HepG2 (cell line): ENCODE results near the gene CALU. TPM values are rescaled to one million over a fixed set of nuclear protein-coding genes. Genes with fewer than 3 reads are reported as not detected.

Source experiments
- ATAC-seq: fragments of 200-7000 bp; cut with Tn5 transposase; 3 replicates; pipeline ENCODE4 v1.9.1; 2020; ENCODE audit warnings: mild to moderate bottlenecking, moderate library complexity
- BruUV-seq: library from RNA; stranded (reverse); fragments of 400-500 nt; replicated peaks from 2 replicates; lab custom pipeline; 2021; lab: Mats Ljungman, UMichigan
- CTCF ChIA-PET: fragments of 300-600 bp; formaldehyde crosslinking; extraction: SDS; loops from one replicate; lab custom pipeline; 2021; ENCODE audit warnings: low total read pairs, inconsistent platforms, low intra/inter-chr PET ratio; lab: Yijun Ruan, JAX
- POLR2A ChIA-PET: fragments of 350-600 bp; sonication (Branson Sonifier 250); formaldehyde crosslinking; loops from one replicate; lab custom pipeline; 2020; ENCODE audit warnings: antibody characterized with exemption, inconsistent platforms; lab: Yijun Ruan, JAX
- DNase-seq: peaks from one replicate; pipeline ENCODE4 v3.0.0-alpha.2; 2015; ENCODE audit warnings: low spot score
- FAIRE-seq: peaks from 3 replicates; lab custom pipeline; 2011; peaks lifted over from hg19 to GRCh38; lab: Jason Lieb, UNC
- H2AFZ ChIP-seq: one replicate; pipeline ENCODE4 v1.6.1; 2011; ENCODE audit warnings: low read length, inconsistent platforms
- H3K27ac ChIP-seq: fragments of 300-600 bp; 3 replicates; pipeline ENCODE4 v1.8.0; 2011; ENCODE audit warnings: mixed run types, mild to moderate bottlenecking, mixed read lengths, low read length, inconsistent platforms; ENCODE audit not compliant: insufficient read depth; ENCODE audit errors: extremely low read length
- H3K27me3 ChIP-seq, 2 experiments: fragments of 200-600 bp in 1 of 2; 2 replicates in 1 of 2; 3 replicates in 1 of 2; pipeline versions ENCODE4 v1.6.0 to v1.8.0; 2011; ENCODE audit warnings: low read length in 2 of 2, mild to moderate bottlenecking in 2 of 2, moderate library complexity in 2 of 2, inconsistent platforms in 1 of 2; ENCODE audit not compliant: insufficient read depth in 2 of 2, control insufficient read depth in 1 of 2
- H3K36me3 ChIP-seq, 2 experiments: fragments of 200-600 bp in 1 of 2; replicated peaks in 1 of 2; 2 replicates in 1 of 2; 3 replicates in 1 of 2; pipeline versions ENCODE4 v1.5.1 to v1.8.0; 2011; ENCODE audit warnings: low read length in 2 of 2, inconsistent platforms in 1 of 2; ENCODE audit not compliant: insufficient read depth in 2 of 2, control insufficient read depth in 1 of 2
- H3K4me1 ChIP-seq: 2 replicates; pipeline ENCODE4 v1.5.1; 2012; ENCODE audit warnings: low read length, inconsistent platforms; ENCODE audit not compliant: insufficient read depth
- H3K4me2 ChIP-seq: 2 replicates; pipeline ENCODE4 v1.6.0; 2011; ENCODE audit warnings: low read depth, low read length, inconsistent platforms
- H3K4me3 ChIP-seq, 3 experiments: fragments of 200-600 bp in 1 of 3; sonication (generic), shearing (Covaris generic) in 1 of 3; replicated peaks in 1 of 3; 2 replicates each; pipeline ENCODE4 v1.5.1; 2011 to 2016; ENCODE audit warnings: low read length in 3 of 3, inconsistent platforms in 2 of 3, low read depth in 2 of 3, mild to moderate bottlenecking in 2 of 3, control low read depth in 1 of 3, mixed read lengths in 1 of 3; ENCODE audit not compliant: insufficient read depth in 1 of 3
- H3K79me2 ChIP-seq: one replicate; pipeline ENCODE4 v1.6.1; 2011; ENCODE audit warnings: low read length, inconsistent platforms; ENCODE audit not compliant: insufficient read depth
- H3K9ac ChIP-seq: 2 replicates; pipeline ENCODE4 v1.6.0; 2011; ENCODE audit warnings: mild to moderate bottlenecking, low read depth, low read length, inconsistent platforms; ENCODE audit not compliant: insufficient read depth
- H3K9me3 ChIP-seq: 2 replicates; pipeline ENCODE4 v1.5.1; 2012; ENCODE audit warnings: mild to moderate bottlenecking, low read length
- H4K20me1 ChIP-seq: 2 replicates; pipeline ENCODE4 v1.6.0; 2011; ENCODE audit warnings: inconsistent platforms, mild to moderate bottlenecking, low read length, moderate library complexity; ENCODE audit not compliant: insufficient read depth
- ARID3A ChIP-seq: IDR thresholded peaks from 2 replicates; pipeline ENCODE4 v1.6.1; 2012; ENCODE audit warnings: low read depth, low read length, improper control_type of control experiment
- LBX2 ChIP-seq: sonication (generic); formaldehyde crosslinking; IDR thresholded peaks from 2 replicates; pipeline ENCODE4 v1.5.0; 2020; ENCODE audit warnings: missing genetic modification reagents, mild to moderate bottlenecking, borderline replicate concordance
- MED1 ChIP-seq: sonication (generic); formaldehyde crosslinking; IDR thresholded peaks from 2 replicates; pipeline ENCODE4 v1.4.0; 2020; ENCODE audit warnings: missing genetic modification reagents
- REST ChIP-seq, 2 experiments: IDR thresholded peaks; 2 replicates each; pipeline ENCODE4 v1.6.1; 2011 to 2012; ENCODE audit warnings: low read length in 2 of 2, borderline replicate concordance in 1 of 2, low read depth in 1 of 2, mild to moderate bottlenecking in 1 of 2, moderate library complexity in 1 of 2
- SP5 ChIP-seq: IDR thresholded peaks from 2 replicates; pipeline ENCODE4 v1.6.1; 2016; ENCODE audit warnings: low read depth, borderline replicate concordance
- STAG1 ChIP-seq: sonication (generic); formaldehyde crosslinking; IDR thresholded peaks from 2 replicates; pipeline ENCODE4 v1.4.0; 2020; ENCODE audit warnings: missing genetic modification reagents
- ZFP1 ChIP-seq: IDR thresholded peaks from 2 replicates; pipeline ENCODE4 v1.6.1; 2016
- WGBS: methylation state at CpG from one replicate; pipeline ENCODE4 v1.1.6; 2017; ENCODE audit warnings: low lambda C conversion rate; 5-methylcytosine and 5-hydroxymethylcytosine counted together
- in situ Hi-C: cut with HindIII; loops from 2 replicates; pipeline ENCODE4 v1.10.0; 2017; ENCODE audit warnings: low pct_unique_long_range_greater_than_20kb; ENCODE audit not compliant: extremely low pct_ligation_motif_present
- intact Hi-C: fragments of 100-400 bp; cut with micrococcal nuclease; formaldehyde crosslinking; loops from one replicate; pipeline ENCODE4 v1.10.0; 2022; ENCODE audit not compliant: unreplicated experiment
- polyA plus RNA-seq, 8 experiments: library from polyadenylated mRNA; depleted of rRNA in 3 of 8; stranded (reverse) in 7 of 8; unstranded in 1 of 8; fragments of >200 nt; fragmentation: Illumina TruSeq in 4 of 8; extraction: Trizol in 4 of 8; gene quantifications; 2 replicates each; pipeline versions ENCODE4 v1.2.1 to v1.2.3, GENCODE V29; 2011 to 2016; ENCODE audit warnings: low read depth in 4 of 8, missing spikeins in 1 of 8, mixed read lengths in 1 of 8; ENCODE audit not compliant: insufficient read depth in 1 of 8
- total RNA-seq, 5 experiments: library from RNA; depleted of rRNA; stranded (reverse); fragments of >200 nt; fragmentation: Illumina TruSeq; extraction: Trizol; gene quantifications; 2 replicates each; pipeline ENCODE4 v1.2.3, GENCODE V29; 2016; ENCODE audit warnings: low read depth in 1 of 5
- TF ChIP-seq, protein P1 (sequence below): sonication (generic); formaldehyde crosslinking; IDR thresholded peaks from 2 replicates; pipeline ENCODE4 v1.4.0; 2020; ENCODE audit warnings: missing genetic modification reagents, borderline replicate concordance
- TF ChIP-seq, protein P2 (sequence below): sonication (generic); formaldehyde crosslinking; IDR thresholded peaks from 2 replicates; pipeline ENCODE4 v1.4.0; 2020; ENCODE audit warnings: missing genetic modification reagents

The CALU gene
- total and polyA plus RNA-seq, 2 of the 13 experiments (the other 11 are each of a cell fraction or from before 2014, with no cell fraction given), result 198 to 252 TPM

DNA sequence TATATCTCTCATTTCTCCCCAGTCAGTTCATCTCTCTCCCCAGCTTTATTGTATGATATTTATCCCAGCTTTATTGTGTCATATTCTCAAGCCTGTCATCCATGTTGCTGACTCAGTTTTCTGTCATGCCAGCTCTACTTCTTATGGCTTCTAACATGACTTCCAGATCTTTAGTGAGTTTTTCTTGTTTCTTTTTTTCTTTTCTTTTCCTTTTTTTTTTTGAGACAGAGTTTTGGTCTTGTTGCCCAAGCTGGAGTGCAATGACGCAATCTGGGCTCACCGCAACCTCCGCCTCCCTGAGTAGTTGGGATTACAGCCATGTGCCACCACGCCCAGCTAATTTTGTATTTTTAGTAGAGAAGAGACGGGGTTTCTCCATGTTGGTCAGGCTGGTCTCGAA lies 28.7 kb upstream of the CALU start (continued):
- TF ChIP-seq, protein P1, sequence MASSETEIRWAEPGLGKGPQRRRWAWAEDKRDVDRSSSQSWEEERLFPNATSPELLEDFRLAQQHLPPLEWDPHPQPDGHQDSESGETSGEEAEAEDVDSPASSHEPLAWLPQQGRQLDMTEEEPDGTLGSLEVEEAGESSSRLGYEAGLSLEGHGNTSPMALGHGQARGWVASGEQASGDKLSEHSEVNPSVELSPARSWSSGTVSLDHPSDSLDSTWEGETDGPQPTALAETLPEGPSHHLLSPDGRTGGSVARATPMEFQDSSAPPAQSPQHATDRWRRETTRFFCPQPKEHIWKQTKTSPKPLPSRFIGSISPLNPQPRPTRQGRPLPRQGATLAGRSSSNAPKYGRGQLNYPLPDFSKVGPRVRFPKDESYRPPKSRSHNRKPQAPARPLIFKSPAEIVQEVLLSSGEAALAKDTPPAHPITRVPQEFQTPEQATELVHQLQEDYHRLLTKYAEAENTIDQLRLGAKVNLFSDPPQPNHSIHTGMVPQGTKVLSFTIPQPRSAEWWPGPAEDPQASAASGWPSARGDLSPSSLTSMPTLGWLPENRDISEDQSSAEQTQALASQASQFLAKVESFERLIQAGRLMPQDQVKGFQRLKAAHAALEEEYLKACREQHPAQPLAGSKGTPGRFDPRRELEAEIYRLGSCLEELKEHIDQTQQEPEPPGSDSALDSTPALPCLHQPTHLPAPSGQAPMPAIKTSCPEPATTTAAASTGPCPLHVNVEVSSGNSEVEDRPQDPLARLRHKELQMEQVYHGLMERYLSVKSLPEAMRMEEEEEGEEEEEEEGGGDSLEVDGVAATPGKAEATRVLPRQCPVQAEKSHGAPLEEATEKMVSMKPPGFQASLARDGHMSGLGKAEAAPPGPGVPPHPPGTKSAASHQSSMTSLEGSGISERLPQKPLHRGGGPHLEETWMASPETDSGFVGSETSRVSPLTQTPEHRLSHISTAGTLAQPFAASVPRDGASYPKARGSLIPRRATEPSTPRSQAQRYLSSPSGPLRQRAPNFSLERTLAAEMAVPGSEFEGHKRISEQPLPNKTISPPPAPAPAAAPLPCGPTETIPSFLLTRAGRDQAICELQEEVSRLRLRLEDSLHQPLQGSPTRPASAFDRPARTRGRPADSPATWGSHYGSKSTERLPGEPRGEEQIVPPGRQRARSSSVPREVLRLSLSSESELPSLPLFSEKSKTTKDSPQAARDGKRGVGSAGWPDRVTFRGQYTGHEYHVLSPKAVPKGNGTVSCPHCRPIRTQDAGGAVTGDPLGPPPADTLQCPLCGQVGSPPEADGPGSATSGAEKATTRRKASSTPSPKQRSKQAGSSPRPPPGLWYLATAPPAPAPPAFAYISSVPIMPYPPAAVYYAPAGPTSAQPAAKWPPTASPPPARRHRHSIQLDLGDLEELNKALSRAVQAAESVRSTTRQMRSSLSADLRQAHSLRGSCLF (CRISPR knock-in tag), result no peak

- TF ChIP-seq ARID3A (no peak), SP5 (CRISPR knock-in tag) (no peak), MED1 (CRISPR knock-in tag) (no peak), ZFP1 (CRISPR knock-in tag) (no peak), REST (IDR thresholded peaks at IDR 0.05; ENCODE audit: borderline replicate concordance in 1 of 2, low read depth in 1 of 2, low read length in 2 of 2) (no peak), LBX2 (no peak), STAG1 (CRISPR knock-in tag) (no peak)
- TF ChIP-seq, protein P2, sequence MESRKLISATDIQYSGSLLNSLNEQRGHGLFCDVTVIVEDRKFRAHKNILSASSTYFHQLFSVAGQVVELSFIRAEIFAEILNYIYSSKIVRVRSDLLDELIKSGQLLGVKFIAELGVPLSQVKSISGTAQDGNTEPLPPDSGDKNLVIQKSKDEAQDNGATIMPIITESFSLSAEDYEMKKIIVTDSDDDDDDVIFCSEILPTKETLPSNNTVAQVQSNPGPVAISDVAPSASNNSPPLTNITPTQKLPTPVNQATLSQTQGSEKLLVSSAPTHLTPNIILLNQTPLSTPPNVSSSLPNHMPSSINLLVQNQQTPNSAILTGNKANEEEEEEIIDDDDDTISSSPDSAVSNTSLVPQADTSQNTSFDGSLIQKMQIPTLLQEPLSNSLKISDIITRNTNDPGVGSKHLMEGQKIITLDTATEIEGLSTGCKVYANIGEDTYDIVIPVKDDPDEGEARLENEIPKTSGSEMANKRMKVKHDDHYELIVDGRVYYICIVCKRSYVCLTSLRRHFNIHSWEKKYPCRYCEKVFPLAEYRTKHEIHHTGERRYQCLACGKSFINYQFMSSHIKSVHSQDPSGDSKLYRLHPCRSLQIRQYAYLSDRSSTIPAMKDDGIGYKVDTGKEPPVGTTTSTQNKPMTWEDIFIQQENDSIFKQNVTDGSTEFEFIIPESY (CRISPR knock-in tag), result no peak
- Histone ChIP-seq H3K36me3 (no peaks in the 10 kb centered on the region), H3K4me1 (no peaks in the 10 kb centered on the region), H3K4me2 (no peak overlapping the region), H3K4me3 (no peak overlapping the region), H3K79me2 (no peaks in the 10 kb centered on the region), H2AFZ (no peak overlapping the region), H3K27ac (no peak overlapping the region), H4K20me1 (no peaks in the 10 kb centered on the region), H3K9ac (no peak overlapping the region), H3K9me3 (no peaks in the 10 kb centered on the region), H3K27me3 (peaks cover 0 to 11% of the 10 kb centered on the region in 2 experiments; a peak in 2 of 5 replicates)
- WGBS, result 59% methylated on average over 2 of the region's 2 CpGs
- FAIRE-seq (no peak), ATAC-seq (no peak), DNase-seq (no peak)
- CTCF ChIA-PET, result no interaction called here
- POLR2A ChIA-PET, result interaction anchor here (1.2 kb wide), 1 partner anchor 170 kb away, joined by 3 read pairs; no protein-coding TSS in a partner anchor
- intact Hi-C loops (no loop called here), in situ Hi-C loops (no loop called here)
- BruUV-seq, result no TSS peak
Measured at GRCh38 chr7:128713794-128714193, 25.4 kb upstream of the CALU start.
